NCI-H748 (cell line): Measurements from ENCODE around the gene RPL26.
A peak's percentile ranks its signal among the peaks of the same experiment; 100 is the strongest.

Experiments
- DNase-seq: peaks from one replicate; lab custom pipeline; 2025; ENCODE audit not compliant: unreplicated experiment; lab: John Stamatoyannopoulos, UW

The RPL26 gene

GRCh38 chr17:8383143-8383822, at the start of gene RPL26:
RPL26 (minus strand) TSS chr17:8383193; CDS start chr17:8382310, 883 bp downstream.
- DNase-seq = peak; percentile 100

- no peak for DNase-seq
Observed at GRCh38 chr17:8430966-8431365, 48.0 kb upstream of the RPL26 start.

GRCh38 chr17:8426802-8427201, 43.8 kb upstream of the RPL26 start:
- no peak for DNase-seq

- DNase-seq = peak; percentile 20
Observed at GRCh38 chr17:8426094-8426720, 43.2 kb upstream of the RPL26 start.

- no peak for DNase-seq
Observed at GRCh38 chr17:8421571-8421970, 38.6 kb upstream of the RPL26 start.

GRCh38 chr17:8420041-8420934, 37.3 kb upstream of the RPL26 start:
- no peak for DNase-seq

GRCh38 chr17:8419305-8419704, 36.3 kb upstream of the RPL26 start:
- no peak for DNase-seq

- no peak for DNase-seq
Observed at GRCh38 chr17:8418471-8418870, 35.5 kb upstream of the RPL26 start.

- no peak for DNase-seq
Observed at GRCh38 chr17:8417806-8418205, 34.8 kb upstream of the RPL26 start.

GRCh38 chr17:8413938-8414337, 30.9 kb upstream of the RPL26 start:
- no peak for DNase-seq

GRCh38 chr17:8413328-8413727, 30.3 kb upstream of the RPL26 start:
- no peak for DNase-seq

- DNase-seq = no peak
Observed at GRCh38 chr17:8412089-8412488, 29.1 kb upstream of the RPL26 start.

- DNase-seq = no peak
Observed at GRCh38 chr17:8410883-8411238, 27.9 kb upstream of the RPL26 start.

GRCh38 chr17:8409966-8410882, 27.2 kb upstream of the RPL26 start:
- DNase-seq = peak; percentile 88

- DNase-seq = no peak
Observed at GRCh38 chr17:8408371-8408770, 25.4 kb upstream of the RPL26 start.

GRCh38 chr17:8406174-8406573, 23.2 kb upstream of the RPL26 start:
- DNase-seq = no peak

GRCh38 chr17:8405499-8406016, 22.6 kb upstream of the RPL26 start:
- no peak for DNase-seq

GRCh38 chr17:8402921-8403536, 20.0 kb upstream of the RPL26 start:
- no peak for DNase-seq

GRCh38 chr17:8401107-8401506, 18.1 kb upstream of the RPL26 start:
- no peak for DNase-seq

- no peak for DNase-seq
Observed at GRCh38 chr17:8398980-8399379, 16.0 kb upstream of the RPL26 start.
